ENCODE measurements around the gene TENM4. TPM values are rescaled to one million over a fixed set of nuclear protein-coding genes. Genes with fewer than 3 reads are reported as not detected.
"Not testable (repeated sequence)": the region's sequence is repeated elsewhere in the genome, so short reads cannot be mapped to it uniquely, and the experiment has no call there.

The TENM4 gene
- total RNA-seq, 2 experiments from 2014 or later = not detected

DNA sequence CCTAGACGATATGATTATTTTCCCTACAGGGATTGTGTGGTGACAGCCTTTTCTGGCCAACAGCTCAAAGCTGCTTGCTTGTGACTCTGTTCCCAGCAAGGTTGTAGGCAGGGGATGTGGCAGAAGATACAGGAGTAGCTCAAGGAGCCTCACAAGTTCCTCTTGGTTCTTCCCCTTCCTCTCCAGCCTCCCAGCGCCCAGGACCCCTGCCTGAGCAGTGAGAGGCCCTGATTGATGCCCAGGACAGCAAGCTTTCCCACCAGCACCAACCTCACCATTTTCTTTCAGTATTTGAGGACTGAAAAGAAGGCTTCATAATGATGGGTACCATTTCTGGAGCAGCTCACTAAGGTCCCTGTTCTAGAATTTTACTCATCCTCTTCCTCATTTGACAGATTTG, 248.0 kb downstream of the TENM4 start:
- H3K27me3 Mint-ChIP-seq = peaks cover 1% of the 10 kb centered on the region
- H3K27ac Mint-ChIP-seq = no peak overlapping the region
- no peaks in the 10 kb centered on the region for H3K9me3 Mint-ChIP-seq
- no peak overlapping the region for H3K4me3 Mint-ChIP-seq
- ATAC-seq (ENCODE audit: low read depth) = no peak
- POLR2A ChIA-PET = no interaction called here
- H3K4me1 Mint-ChIP-seq = no peaks in the 10 kb centered on the region
- DNase-seq = no peak
- no peaks in the 10 kb centered on the region for H3K36me3 Mint-ChIP-seq

DNA sequence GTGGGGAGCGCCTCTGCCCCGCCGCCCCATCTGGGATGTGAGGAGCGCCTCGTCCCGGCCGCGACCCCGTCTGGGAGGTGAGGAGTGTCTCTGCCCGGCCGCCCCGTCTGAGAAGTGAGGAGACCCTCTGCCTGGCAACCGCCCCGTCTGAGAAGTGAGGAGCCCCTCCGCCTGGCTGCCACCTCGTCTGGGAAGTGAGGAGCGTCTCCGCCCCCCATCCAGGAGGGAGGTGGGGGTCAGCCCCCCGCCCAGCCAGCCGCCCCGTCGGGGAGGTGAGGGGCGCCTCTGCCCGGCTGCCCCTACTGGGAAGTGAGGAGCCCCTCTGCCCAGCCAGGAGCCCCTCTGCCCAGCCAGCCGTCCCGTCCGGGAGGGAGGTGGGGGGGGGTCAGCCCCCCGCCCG, 249.1 kb downstream of the TENM4 start:
- H3K9me3 Mint-ChIP-seq; ATAC-seq (ENCODE audit: low read depth); POLR2A ChIA-PET; H3K4me3 Mint-ChIP-seq; H3K27ac Mint-ChIP-seq; H3K36me3 Mint-ChIP-seq; H3K4me1 Mint-ChIP-seq; DNase-seq; H3K27me3 Mint-ChIP-seq: not testable (repeated sequence)

DNA sequence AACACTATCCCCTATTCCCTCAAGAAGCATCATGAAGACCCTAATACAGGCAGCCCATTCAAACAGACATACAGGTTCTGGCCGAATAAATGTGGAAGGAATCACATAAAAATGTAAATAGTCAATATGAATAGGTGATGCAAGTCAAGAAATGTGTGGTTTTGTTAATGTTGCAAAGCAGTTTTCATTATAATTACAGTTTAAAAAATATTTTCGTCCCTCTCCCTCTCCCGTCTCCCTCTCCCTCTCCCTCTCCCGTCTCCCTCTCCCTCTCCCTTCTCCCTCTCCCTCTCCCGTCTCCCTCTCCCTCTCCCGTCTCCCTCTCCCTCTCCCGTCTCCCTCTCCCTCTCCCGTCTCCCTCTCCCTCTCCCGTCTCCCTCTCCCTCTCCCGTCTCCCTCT, 250.3 kb downstream of the TENM4 start:
- H3K27ac Mint-ChIP-seq; H3K36me3 Mint-ChIP-seq; POLR2A ChIA-PET; H3K4me1 Mint-ChIP-seq; DNase-seq; H3K27me3 Mint-ChIP-seq; H3K4me3 Mint-ChIP-seq; ATAC-seq (ENCODE audit: low read depth); H3K9me3 Mint-ChIP-seq: not testable (repeated sequence)

DNA sequence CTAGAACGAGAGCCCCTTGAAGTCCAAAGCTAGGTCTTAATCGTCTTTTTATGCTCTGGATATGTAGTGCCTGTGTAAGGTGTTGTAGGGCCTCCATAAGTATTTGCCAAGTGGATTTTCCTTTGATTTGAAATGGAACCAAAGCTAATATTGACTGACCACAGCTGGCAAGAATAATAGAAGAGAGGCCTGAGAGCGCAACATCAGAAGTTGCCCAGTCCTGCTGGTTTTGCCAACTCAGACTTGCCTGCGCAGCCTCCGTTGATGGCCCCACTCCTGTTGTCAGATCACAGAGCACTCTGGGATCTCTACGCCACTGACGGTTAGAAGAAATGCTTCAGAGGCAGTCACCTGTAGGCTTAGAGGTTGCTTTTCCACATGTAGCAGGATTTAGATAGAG, 251.2 kb downstream of the TENM4 start:
- Mint-ChIP-seq H3K27me3 (peaks cover 1% of the 10 kb centered on the region), H3K4me1 (no peaks in the 10 kb centered on the region), H3K4me3 (no peak overlapping the region), H3K36me3 (no peaks in the 10 kb centered on the region), H3K9me3 (peaks cover 4% of the 10 kb centered on the region), H3K27ac (no peak overlapping the region)
- POLR2A ChIA-PET = no interaction called here
- DNase-seq = no peak
- ATAC-seq (ENCODE audit: low read depth) = no peak

DNA sequence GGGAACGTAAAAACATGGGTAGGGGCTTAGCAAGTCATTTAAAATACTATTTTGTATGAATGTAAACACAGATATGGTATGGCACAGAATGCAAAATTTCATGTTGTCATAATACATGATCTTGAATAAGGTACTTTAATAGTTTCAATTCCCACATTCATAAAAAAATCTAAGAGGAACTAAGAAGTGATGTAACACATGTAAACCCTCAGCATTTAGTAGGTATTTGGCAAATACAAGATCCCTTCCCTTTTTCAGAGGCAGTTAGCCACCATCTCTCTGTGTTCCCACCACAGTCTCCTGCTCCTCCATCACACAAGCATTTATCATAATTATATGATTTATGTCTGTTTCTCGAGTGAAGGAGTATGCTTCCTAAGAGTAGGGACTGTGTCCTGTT, 251.8 kb downstream of the TENM4 start:
- no peak for DNase-seq
- peaks cover 1% of the 10 kb centered on the region for H3K27me3 Mint-ChIP-seq
- peaks cover 4% of the 10 kb centered on the region for H3K9me3 Mint-ChIP-seq
- H3K27ac Mint-ChIP-seq = no peak overlapping the region
- no peak for ATAC-seq (ENCODE audit: low read depth)
- POLR2A ChIA-PET = no interaction called here
- no peaks in the 10 kb centered on the region for H3K36me3 Mint-ChIP-seq
- H3K4me1 Mint-ChIP-seq = no peaks in the 10 kb centered on the region
- H3K4me3 Mint-ChIP-seq = no peak overlapping the region

DNA sequence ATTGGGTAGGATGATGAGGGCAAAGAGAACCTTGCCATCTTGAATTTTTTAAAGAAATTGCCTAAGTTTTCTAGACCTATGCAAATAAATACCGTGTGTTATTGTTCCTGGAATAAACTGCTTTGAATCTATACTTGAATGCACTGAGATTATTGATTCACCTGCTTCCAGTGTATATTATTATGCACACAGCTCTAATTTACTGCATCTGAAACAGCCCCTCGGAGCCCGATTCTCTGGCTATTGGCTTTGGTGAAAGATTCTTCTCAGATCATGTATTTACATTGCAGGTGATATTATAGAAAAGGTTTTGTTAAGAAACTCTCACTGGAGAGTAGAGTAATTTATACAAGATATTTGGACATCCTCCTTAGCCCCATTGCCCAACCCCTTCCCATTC, 254.2 kb downstream of the TENM4 start:
- DNase-seq (no peak), ATAC-seq (ENCODE audit: low read depth) (no peak)
- POLR2A ChIA-PET = no interaction called here
- Mint-ChIP-seq H3K27me3 (no peaks in the 10 kb centered on the region), H3K9me3 (peaks cover 4% of the 10 kb centered on the region), H3K4me3 (no peak overlapping the region), H3K27ac (no peak overlapping the region), H3K4me1 (no peaks in the 10 kb centered on the region), H3K36me3 (no peaks in the 10 kb centered on the region)

DNA sequence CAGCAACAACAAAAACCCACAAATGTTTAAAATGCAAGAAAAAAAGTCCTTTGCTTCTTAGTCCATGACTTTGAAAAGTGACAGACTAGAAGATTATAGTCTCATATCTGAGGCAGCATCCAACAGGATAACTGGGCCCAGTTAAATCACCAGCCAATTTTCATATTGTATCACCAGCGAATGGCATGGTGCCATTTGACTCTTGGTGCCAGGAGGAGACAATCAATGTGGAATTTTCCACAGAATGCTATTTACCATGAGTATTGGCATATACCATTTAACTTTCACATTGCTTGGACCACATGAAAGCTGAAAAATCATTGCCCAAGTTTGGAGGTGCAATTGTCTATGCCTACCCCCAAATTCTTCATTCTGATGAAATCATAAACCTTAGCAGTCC, 255.5 kb downstream of the TENM4 start:
- POLR2A ChIA-PET = no interaction called here
- Mint-ChIP-seq H3K36me3 (no peaks in the 10 kb centered on the region), H3K27me3 (no peaks in the 10 kb centered on the region), H3K4me1 (no peaks in the 10 kb centered on the region), H3K9me3 (peaks cover 4% of the 10 kb centered on the region), H3K27ac (no peak overlapping the region), H3K4me3 (no peak overlapping the region)
- no peak for ATAC-seq (ENCODE audit: low read depth)
- DNase-seq = no peak

DNA sequence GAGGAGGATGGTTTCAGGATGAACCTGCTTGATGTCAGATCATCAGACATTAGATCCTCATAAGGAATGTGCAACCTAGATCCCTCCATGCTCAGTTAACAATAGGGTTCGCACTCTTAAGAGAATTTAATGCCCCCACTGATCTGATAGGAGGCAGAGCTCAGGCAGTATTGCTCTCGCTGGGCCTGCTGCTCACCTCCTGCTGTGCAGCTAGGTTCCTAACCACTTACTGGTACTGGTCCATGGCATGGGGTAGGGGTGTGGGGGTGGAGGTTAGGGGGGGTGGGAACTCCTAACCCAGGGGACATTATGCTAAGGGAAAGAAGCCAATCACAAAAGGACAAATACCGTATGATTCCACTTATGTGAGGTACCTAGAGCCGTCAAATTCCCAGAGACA, 256.5 kb downstream of the TENM4 start:
- ATAC-seq (ENCODE audit: low read depth) = no peak
- H3K36me3 Mint-ChIP-seq = no peaks in the 10 kb centered on the region
- POLR2A ChIA-PET = no interaction called here

DNA sequence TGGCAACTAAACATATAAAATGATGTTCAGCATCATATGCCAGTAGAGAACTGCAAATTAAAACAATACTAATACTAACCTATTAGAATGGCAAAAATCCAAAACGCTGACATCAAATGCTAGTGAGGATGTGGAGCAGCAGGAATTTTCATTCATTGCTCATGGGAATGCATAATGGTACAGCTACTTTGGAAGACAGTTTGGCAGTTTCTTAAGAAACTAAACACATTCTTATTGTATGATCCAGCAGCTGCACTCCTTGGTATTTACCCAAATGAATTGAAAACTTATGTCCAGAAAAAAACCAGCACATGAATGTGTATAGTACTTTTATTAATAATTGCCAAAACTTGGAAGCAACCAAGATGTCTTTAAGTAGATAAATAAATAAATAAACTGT, 258.0 kb downstream of the TENM4 start:
- POLR2A ChIA-PET = no interaction called here
- no peak for DNase-seq
- H3K9me3 Mint-ChIP-seq = peaks cover 4% of the 10 kb centered on the region
- ATAC-seq (ENCODE audit: low read depth) = no peak
- no peak overlapping the region for H3K4me3 Mint-ChIP-seq
- H3K36me3 Mint-ChIP-seq = no peaks in the 10 kb centered on the region
- no peaks in the 10 kb centered on the region for H3K27me3 Mint-ChIP-seq
- H3K27ac Mint-ChIP-seq = no peak overlapping the region
- H3K4me1 Mint-ChIP-seq = no peaks in the 10 kb centered on the region

More for the DNA sequence above, 256.5 kb downstream of the TENM4 start:
- peaks cover 4% of the 10 kb centered on the region for H3K9me3 Mint-ChIP-seq
- H3K27ac Mint-ChIP-seq = no peak overlapping the region
- no peaks in the 10 kb centered on the region for H3K27me3 Mint-ChIP-seq
- H3K4me1 Mint-ChIP-seq = no peaks in the 10 kb centered on the region
- DNase-seq = no peak
- H3K4me3 Mint-ChIP-seq = no peak overlapping the region

DNA sequence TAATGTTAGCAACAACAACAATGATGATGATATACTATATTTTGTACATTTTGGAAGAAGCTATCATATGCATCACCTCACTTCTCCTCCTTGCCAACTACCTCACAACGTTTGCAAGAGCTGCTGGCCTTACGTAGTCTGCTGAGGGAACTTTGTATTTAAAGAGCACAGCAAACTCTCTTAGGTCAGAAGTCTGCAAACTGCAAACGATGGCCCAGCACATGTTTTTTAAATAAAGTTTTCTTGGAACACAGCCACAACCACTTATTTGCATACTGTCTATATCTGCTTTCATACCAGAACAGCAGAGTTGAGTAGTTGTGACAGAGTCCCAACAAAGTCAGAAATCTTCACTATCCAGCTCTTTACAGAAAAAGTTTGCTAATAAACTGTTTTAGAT, 261.7 kb downstream of the TENM4 start:
- no peaks in the 10 kb centered on the region for H3K9me3 Mint-ChIP-seq

DNA sequence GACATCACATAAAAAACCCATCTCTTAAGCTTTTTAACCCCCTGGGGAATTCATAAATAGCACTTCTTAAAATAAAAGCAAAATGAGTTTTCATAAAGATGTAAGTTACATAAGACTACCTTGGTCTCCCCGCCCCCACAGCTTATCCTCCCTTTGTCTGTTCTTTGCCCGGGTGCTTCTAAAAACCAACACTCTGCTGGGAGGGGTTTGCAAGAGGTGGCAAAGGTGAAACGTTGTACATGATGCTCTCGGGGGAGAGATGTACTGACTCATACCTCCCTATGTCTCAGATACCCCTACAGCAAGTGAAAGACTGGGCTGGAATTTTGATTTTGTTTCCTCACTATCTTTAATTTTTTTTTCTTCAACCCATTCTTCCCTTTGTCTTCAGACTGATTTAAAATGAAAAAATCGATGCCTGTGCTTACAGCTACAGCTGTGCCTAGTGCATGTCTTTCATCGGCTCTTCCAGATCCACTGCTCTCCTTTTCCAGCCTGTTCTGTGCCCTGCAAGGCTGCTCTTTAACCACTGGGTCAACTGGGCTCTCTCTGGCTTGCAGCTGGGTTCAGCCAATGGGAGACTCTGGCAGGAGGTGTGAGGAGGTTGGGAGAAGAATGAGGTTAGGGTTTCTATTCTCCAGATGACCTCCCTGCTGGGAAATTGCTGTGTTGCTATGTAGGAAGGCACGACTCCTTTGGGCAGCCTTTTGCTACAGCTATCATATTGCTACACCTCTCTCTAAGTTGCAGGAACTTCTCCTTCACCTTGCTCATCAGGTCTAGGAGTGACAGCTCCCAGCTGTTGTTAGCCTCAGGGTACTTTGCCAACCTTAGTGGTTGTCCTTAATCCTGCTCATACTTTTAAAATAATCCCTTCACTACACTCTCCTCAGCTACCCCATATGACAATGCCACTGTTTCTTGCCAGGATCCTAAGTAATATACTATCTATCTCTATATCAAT, 266.5 kb downstream of the TENM4 start:
- Mint-ChIP-seq H3K4me3 (no peak overlapping the region), H3K36me3 (no peaks in the 10 kb centered on the region), H3K4me1 (no peaks in the 10 kb centered on the region), H3K27me3 (no peaks in the 10 kb centered on the region), H3K27ac (no peak overlapping the region), H3K9me3 (no peaks in the 10 kb centered on the region)
- POLR2A ChIA-PET = no interaction called here
- DNase-seq = no peak
- no peak for ATAC-seq (ENCODE audit: low read depth)

More for the DNA sequence above, 261.7 kb downstream of the TENM4 start:
- Mint-ChIP-seq H3K4me3 (no peak overlapping the region), H3K4me1 (no peaks in the 10 kb centered on the region), H3K36me3 (no peaks in the 10 kb centered on the region), H3K27me3 (no peaks in the 10 kb centered on the region), H3K27ac (no peak overlapping the region)
- DNase-seq = no peak
- ATAC-seq (ENCODE audit: low read depth) = no peak
- POLR2A ChIA-PET = no interaction called here

DNA sequence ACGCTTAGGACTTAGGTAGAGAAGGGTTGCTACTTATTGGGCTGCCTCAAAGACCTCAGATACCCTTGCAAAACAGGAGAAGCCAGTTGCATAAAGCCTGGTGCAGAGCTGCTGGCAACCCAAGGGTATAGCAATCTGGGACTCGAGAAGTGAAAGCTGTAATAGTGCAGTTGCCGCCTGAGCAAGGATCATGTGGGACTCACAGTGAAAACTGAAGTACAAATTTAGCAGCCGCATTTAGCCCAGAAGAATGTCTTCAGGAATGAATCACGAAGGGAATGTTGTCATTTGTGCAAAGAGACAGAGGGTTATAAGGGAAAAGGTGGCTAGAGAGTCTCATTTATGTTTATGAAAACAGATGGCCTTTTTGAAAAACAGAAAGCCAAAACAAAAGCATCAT, 267.2 kb downstream of the TENM4 start:
- H3K4me3 Mint-ChIP-seq = no peak overlapping the region
- no peaks in the 10 kb centered on the region for H3K27me3 Mint-ChIP-seq
- H3K27ac Mint-ChIP-seq = no peak overlapping the region
- H3K36me3 Mint-ChIP-seq = no peaks in the 10 kb centered on the region
- no peaks in the 10 kb centered on the region for H3K9me3 Mint-ChIP-seq
- no peaks in the 10 kb centered on the region for H3K4me1 Mint-ChIP-seq
- POLR2A ChIA-PET = no interaction called here
- DNase-seq (no peak), ATAC-seq (ENCODE audit: low read depth) (no peak)

DNA sequence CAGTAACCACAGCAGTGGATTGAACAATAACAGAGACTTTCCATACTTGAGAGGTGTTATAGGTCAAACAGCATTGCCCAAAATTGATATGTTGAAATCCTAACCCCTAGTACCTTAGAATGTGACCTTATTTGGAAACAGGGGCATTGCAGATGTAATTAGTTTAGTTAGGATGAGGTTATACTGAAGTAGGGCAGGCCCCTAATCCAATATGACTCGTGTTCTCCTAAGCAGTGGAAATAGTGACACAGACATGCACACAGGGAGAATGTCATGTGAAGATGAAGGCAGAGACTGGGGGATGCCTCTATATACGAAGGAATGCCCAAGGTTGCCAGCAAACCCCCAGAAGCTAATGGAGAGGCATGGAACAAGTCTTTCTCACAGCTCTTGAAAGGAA, 270.5 kb downstream of the TENM4 start:
- Mint-ChIP-seq H3K4me1 (no peaks in the 10 kb centered on the region), H3K36me3 (no peaks in the 10 kb centered on the region), H3K27me3 (peaks cover 2% of the 10 kb centered on the region), H3K27ac (no peak overlapping the region), H3K9me3 (no peaks in the 10 kb centered on the region), H3K4me3 (no peak overlapping the region)
- POLR2A ChIA-PET = no interaction called here
- no peak for ATAC-seq (ENCODE audit: low read depth)
- no peak for DNase-seq

DNA sequence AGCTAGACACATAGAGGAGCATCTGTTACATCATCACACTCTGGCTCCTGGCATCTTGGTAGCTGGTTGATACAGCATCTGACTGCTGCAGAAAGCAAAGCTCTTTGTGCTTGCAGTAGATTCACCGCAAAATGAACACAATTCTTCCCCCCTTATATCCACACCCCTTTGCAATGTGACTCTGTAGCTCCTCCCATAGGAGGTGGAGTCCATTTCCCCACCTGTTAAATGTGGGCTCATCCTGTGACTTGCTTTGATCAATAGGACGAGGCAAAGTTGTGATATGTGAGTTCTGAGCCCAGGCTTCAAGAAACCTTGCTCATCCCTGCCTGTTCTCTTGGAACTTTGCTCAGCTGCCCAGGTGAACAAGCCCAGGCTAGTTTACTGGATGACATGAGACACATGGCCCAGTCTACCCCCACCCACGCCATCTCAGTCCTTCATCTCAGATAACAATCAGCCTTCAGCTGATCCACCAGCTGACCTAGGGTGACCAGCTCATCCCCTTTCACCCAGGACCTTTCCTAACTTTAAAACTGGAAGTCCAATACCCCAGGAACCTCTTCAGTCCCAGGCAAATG, 272.2 kb downstream of the TENM4 start:
- Mint-ChIP-seq H3K36me3 (no peaks in the 10 kb centered on the region), H3K27ac (no peak overlapping the region), H3K27me3 (peaks cover 2% of the 10 kb centered on the region), H3K4me3 (no peak overlapping the region), H3K9me3 (no peaks in the 10 kb centered on the region), H3K4me1 (no peaks in the 10 kb centered on the region)
- ATAC-seq (ENCODE audit: low read depth) (no peak), DNase-seq (no peak)
- POLR2A ChIA-PET = no interaction called here
